Glomerular visceral epithelial cell (primary cell): ENCODE measurements around the gene TECPR1.

Source experiments
- DNase-seq: peaks from one replicate; pipeline ENCODE4 v3.0.0-alpha.2; 2016; ENCODE audit errors: extremely low spot score

The TECPR1 gene

DNA sequence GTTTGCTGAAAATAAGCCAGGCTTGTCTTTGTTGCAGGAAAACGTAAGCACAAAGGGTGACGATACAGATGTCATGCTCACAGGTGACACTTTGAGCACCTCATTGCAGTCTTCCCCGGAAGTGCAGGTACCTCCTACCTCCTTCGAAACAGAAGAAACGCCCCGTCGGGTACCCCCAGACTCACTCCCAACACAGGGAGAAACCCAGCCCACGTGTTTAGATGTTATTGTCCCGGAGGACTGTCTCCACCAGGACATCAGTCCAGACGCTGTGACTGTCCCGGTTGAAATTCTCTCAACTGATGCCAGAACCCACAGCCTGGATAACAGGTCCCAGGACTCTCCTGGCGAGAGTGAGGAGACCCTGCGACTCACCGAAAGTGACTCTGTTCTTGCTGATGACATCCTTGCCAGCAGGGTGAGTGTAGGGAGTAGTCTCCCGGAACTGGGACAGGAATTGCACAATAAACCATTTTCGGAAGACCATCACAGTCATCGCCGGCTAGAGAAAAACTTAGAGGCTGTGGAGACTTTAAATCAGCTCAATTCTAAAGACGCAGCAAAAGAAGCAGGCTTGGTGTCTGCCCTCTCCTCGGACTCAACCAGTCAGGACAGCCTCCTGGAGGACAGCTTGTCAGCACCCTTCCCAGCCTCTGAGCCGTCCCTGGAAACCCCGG lies 59.1 kb downstream of the TECPR1 start:
- DNase-seq: no peak

DNA sequence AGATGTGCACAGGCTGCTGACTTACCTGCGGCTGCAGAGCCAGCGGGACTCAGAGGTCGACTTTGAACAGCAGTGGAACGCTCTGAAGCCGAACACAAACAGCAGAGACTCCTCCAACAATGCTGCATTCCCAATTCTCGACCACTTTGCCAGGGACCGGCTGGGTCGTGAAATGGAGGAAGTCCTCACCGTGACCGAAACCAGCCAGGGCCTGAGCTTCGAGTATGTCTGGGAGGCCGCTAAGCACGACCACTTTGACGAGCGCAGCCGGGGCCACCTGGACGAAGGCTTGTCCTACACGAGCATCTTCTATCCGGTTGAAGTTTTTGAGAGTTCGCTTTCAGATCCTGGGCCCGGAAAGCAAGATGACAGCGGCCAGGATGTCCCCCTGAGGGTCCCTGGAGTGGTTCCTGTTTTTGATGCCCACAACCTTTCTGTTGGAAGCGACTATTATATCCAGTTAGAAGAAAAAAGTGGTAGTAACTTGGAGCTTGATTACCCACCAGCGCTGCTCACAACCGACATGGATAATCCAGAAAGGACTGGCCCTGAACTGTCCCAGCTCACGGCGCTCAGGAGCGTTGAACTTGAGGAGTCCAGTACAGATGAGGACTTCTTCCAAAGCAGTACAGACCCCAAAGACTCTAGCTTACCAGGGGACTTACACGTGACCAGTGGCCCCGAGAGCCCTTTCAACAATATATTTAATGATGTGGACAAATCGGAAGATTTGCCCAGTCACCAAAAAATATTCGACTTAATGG lies 60.2 kb downstream of the TECPR1 start:
- DNase-seq: no peak

- DNase-seq: no peak
These were observed 62.5 kb downstream of the TECPR1 start for GRCh38 chr7:98189559-98189958.

GRCh38 chr7:98187138-98187502 lies 64.9 kb downstream of the TECPR1 start:
- DNase-seq: no peak

GRCh38 chr7:98186452-98187137 lies 65.4 kb downstream of the TECPR1 start:
- no peak for DNase-seq

DNA sequence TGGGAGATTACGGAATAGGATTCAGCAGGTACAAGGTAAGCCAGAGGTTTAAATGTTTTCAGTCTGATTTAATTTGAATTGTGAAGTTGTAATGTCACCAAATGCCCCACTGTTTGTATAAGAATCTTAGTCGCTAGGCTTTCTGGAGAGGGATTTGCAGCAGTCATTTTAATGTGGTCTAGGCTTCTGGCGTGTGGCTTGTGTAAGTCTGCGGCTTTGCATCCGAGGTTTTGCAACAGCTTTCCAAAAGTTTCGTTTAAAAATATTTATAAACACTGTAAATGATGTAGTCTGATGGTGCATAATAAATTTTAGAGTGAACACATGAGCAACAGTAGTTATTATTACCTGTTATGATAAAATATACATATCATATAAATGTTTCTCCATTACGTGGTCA lies 66.9 kb downstream of the TECPR1 start:
- no peak for DNase-seq

- no peak for DNase-seq
These were observed 71.3 kb downstream of the TECPR1 start for GRCh38 chr7:98180751-98181150.

DNA sequence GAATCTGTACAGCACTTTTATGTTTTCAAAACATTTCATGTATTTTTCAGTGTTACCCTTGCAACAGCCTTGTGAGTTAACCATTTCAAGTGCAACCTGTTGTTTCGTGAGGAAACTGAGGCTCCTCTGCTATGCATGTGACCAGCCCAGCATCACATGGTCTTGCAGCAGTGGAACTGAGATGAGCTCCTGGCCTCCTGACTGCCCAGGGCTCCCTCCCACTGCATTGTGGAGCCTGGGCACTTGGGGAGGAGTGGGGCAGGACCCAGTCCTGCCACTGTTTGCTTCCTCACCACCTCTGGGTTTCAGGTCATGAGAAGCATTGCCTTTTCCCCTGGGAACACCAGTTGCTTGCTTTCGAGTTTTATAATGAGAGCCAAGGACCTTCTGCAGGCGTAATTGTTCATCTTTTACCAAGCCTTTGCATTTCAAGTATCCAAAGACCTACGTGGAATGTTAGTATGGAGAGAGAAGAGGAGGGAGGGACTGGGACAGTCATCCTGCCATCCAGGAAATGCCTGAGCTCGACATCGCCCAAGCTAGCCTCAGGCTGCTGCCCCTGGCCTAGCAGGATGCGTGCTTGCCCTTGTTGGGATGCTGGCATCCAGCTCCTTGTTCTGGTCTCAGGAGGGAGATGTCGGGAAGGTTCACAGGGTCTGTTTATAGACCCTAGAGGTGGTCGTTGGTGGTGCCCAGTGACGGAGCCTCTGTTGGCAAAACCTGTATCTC lies 73.1 kb downstream of the TECPR1 start:
- DNase-seq: no peak

- no peak for DNase-seq
These were observed 73.7 kb downstream of the TECPR1 start for GRCh38 chr7:98178321-98178720.

- no peak for DNase-seq
These were observed 74.5 kb downstream of the TECPR1 start for GRCh38 chr7:98177553-98177952.

GRCh38 chr7:98175260-98175940 lies 76.6 kb downstream of the TECPR1 start:
- no peak for DNase-seq

- no peak for DNase-seq
These were observed 77.4 kb downstream of the TECPR1 start for GRCh38 chr7:98174334-98175259.

DNA sequence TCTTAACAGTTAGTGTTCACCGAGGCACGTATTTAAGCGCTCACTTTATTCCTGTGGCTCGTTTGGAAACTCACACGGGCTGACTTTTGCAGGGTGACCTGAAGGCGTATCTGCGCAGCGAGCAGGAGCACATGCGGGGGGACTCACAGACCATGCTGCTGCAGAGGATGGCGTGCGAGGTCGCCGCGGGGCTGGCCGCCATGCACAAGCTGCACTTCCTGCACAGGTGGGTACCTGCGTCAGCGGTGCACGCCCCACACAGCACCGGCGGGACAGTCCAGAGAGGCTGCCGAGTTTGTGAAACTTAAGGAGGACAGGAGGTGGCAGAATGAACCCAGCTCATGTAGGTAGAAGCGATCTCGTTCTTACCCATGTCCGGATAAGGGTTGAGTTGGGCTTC lies 80.6 kb downstream of the TECPR1 start:
- DNase-seq: no peak

- DNase-seq: no peak
These were observed 81.1 kb downstream of the TECPR1 start for GRCh38 chr7:98170966-98171365.

DNA sequence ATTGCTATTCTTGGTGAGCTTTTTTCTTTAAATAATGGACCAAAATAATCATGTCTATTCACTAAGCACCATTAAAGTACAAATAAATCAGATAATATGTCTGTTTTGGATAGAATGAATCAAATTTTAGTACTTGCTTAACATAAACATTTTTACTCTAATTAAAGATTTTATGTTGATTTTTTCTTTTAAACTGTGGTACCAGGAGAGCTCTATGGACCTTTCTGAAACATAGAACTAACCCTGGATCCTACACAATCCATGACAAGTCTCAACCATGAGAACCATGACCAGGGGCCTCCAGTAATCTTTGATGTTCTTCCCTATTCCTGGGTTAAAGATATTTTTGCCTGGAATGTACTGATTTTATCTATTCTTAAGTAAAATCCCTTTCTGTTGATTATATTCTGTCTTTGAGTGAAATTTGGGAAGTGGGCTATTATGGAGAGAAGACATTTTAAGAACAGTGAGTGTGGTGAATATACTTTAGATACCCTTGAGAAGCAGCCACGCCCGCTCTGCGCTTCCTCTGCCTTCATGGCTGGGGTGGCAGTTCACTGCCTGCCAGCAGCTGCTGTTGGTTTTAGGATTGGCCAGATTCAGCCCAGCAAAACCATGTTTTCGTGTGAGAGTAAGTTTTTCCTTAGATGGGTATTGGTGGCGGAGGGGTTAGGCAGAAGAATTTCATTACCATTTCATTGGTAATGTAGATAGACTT lies 83.0 kb downstream of the TECPR1 start:
- DNase-seq: no peak

GRCh38 chr7:98168181-98168903 lies 83.7 kb downstream of the TECPR1 start:
- peak; percentile 65 for DNase-seq

DNA sequence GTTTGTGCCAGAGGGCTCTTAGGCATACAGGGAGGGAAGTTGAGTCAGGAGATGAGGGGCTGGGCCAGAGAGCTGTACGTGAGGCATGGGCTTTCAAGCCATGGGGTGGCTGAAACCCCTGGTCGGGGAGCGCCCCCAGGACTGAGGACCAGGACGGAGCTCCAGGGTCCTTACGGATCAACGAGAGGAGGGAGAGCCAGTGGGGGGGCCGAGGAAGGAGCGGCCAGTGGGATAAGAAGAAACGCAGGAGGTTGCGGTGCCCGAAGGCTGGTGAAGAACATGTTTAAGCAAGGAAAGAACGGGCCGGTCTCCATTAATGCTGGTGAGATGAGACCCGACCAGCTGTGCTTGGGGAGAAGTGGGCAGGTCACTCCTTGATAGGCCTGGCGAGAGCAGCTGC lies 84.4 kb downstream of the TECPR1 start:
- no peak for DNase-seq

GRCh38 chr7:98166668-98166970 lies 85.4 kb downstream of the TECPR1 start:
- DNase-seq: no peak
